DOHH2 (cell line): ENCODE results near the gene SH2D6.

Experiments used
- CTCF ChIP-seq: fragments of 200-600 bp; sonication (generic); IDR thresholded peaks from one replicate; pipeline ENCODE4 v1.5.1; 2014; ENCODE audit warnings: antibody characterized with exemption, mild to moderate bottlenecking, low read depth, low read length; ENCODE audit not compliant: poor library complexity, severe bottlenecking
- EZH2phosphoT487 ChIP-seq: fragments of 200-600 bp; sonication (generic); IDR thresholded peaks from 2 replicates; pipeline ENCODE4 v1.6.1; 2017; ENCODE audit warnings: borderline replicate concordance, mild to moderate bottlenecking, antibody characterized with exemption, low read length, moderate library complexity, mixed read lengths

GRCh38 chr2:85425588-85425987 lies 7.1 kb downstream of the SH2D6 start:
- TF ChIP-seq CTCF (no peak), EZH2phosphoT487 (no peak)
